Right cardiac atrium (tissue), 5 donors: ENCODE data around the gene LMAN1L. TPM values are rescaled to one million over a fixed set of nuclear protein-coding genes. Genes with fewer than 3 reads are reported as not detected.

Source experiments
- ATAC-seq, 2 donors: fragments of 200-7000 bp; cut with Tn5 transposase; one replicate each; pipeline versions ENCODE4 v1.8.0 to v1.9.1; 2020; ENCODE audit warnings: moderate library complexity in 2 of 2, mild to moderate bottlenecking in 1 of 2
- DNase-seq, 3 donors: peaks; one replicate each; pipeline ENCODE4 v3.0.0-alpha.2; 2020
- H3K27ac ChIP-seq: one replicate; pipeline ENCODE4 v1.5.1; 2013; ENCODE audit warnings: mild to moderate bottlenecking, low read length, control low read depth, moderate library complexity
- H3K27me3 ChIP-seq: one replicate; pipeline ENCODE4 v1.6.1; 2013; ENCODE audit not compliant: control insufficient read depth, insufficient read depth
- H3K4me1 ChIP-seq: one replicate; pipeline ENCODE4 v1.6.1; 2013; ENCODE audit warnings: low read length; ENCODE audit not compliant: control insufficient read depth, insufficient read depth
- H3K4me3 ChIP-seq: one replicate; pipeline ENCODE4 v1.5.1; 2013; ENCODE audit warnings: low read length, control low read depth
- H3K9me3 ChIP-seq: one replicate; pipeline ENCODE4 v1.6.1; 2013; ENCODE audit warnings: low read length; ENCODE audit not compliant: control insufficient read depth
- WGBS: extraction: QIAGEN DNeasy Blood & Tissue Kit; methylation state at CpG from one replicate; pipeline ENCODE4 v1.1.7; 2013; 5-methylcytosine and 5-hydroxymethylcytosine counted together
- intact Hi-C, 4 donors: fragments of 100-400 bp; cut with DNase I; formaldehyde crosslinking; loops; one replicate each; pipeline versions ENCODE4 v1.11.0 to v1.14.0; 2022 to 2023
- polyA plus RNA-seq: library from polyadenylated mRNA; stranded (reverse); fragments of 200-250 nt; gene quantifications from one replicate; pipeline ENCODE4 v1.2.3, GENCODE V29; 2013
- total RNA-seq, 4 donors: library from RNA; stranded (reverse); fragmentation: NEBNext Ultra II Directional; extraction: Animal tissue kit (Norgen Biotek cat#: 25700); gene quantifications; one replicate each; pipeline ENCODE4 v1.2.1, GENCODE V29; 2021
- donor health status: healthy with polysubstance abuse.
- donor health status: DM: no; HTN: yes; CAD: no.
- donor health status: DM: no; HTN: no; CAD: no.
- donor health status: DM: no; HTN: yes; CAD: no; lungs with severe emphysema.
- donor health status: DM: yes; HTN: yes; CAD: no.

Gene LMAN1L
- total and polyA plus RNA-seq, 5 donors, result 66.2 to 216 (median 111) TPM

DNA sequence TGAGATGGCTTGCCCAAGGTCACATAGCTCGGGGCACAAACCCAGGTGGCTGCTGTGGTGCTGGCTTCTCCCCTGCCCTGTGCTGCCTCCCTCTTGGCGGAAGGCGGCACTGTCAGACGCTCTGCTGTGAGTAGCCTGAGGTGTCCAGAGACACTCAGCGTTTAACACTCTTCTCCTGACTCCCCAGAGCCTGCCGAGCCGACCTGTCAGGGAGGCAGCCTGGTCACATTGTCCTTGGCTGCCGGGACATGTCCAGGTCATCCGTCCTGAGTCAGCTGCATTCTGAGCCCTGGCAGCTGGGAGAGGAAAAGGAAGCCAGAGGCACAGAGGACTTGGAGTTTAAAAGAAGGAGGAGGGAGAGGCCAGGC, 4.7 kb downstream of the LMAN1L start:
- Histone ChIP-seq H3K9me3 (no peaks in the 10 kb centered on the region), H3K4me3 (no peak overlapping the region), H3K27me3 (no peaks in the 10 kb centered on the region), H3K27ac (peak overlapping the region; percentile 87), H3K4me1 (peaks cover 4% of the 10 kb centered on the region)
- DNase-seq (peak; percentile 56 to 86 (median 75)), ATAC-seq (peak; percentile 69 to 73)
- intact Hi-C loops, result no loop called here
- WGBS, result 17% methylated on average over 9 of the region's 9 CpGs

DNA sequence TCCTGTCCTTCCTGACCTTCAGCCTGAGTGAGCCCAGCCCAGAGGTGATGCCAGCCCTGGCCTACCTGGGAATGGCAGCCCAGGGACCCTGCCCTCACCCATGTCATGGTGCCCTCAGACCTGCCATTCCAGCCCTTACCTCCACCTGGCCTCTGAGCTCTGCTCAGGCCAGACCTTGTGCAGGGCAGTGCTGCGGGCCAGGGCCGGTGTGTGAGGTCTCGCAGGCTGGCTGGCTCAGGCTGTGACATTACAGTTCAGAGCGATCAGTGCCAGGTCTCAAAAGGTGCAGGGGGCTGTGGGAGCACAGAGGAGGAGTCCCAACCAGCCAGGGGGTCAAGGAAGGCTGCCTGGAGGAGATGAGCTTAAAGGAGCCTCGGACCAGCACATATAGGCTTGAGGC, 7.4 kb downstream of the LMAN1L start:
- 90% methylated on average over 5 of the region's 5 CpGs for WGBS
- Histone ChIP-seq H3K27me3 (no peaks in the 10 kb centered on the region), H3K4me3 (no peak overlapping the region), H3K9me3 (no peaks in the 10 kb centered on the region), H3K27ac (no peak overlapping the region), H3K4me1 (peaks cover 4% of the 10 kb centered on the region)
- intact Hi-C loops, result no loop called here
- DNase-seq (peak in 1 of 3 donors; percentile 23), ATAC-seq (no peak)

- peaks cover 4% of the 10 kb centered on the region for H3K4me1 ChIP-seq
- H3K27ac ChIP-seq, result peak overlapping the region; percentile 57
- no peak overlapping the region for H3K4me3 ChIP-seq
- DNase-seq, result peak in 1 of 3 donors; percentile 70
- 40% methylated on average over 11 of the region's 11 CpGs for WGBS
- no peaks in the 10 kb centered on the region for H3K27me3 ChIP-seq
- intact Hi-C loops, result no loop called here
- peak; percentile 22 to 41 for ATAC-seq
- H3K9me3 ChIP-seq, result no peaks in the 10 kb centered on the region
These were observed 8.6 kb downstream of the LMAN1L start for GRCh38 chr15:74821091-74821789.

GRCh38 chr15:74821790-74822158, 9.1 kb downstream of the LMAN1L start:
- no peak overlapping the region for H3K4me3 ChIP-seq
- intact Hi-C loops, result no loop called here
- DNase-seq, result no peak
- H3K27ac ChIP-seq, result peak overlapping the region; percentile 57
- H3K9me3 ChIP-seq, result no peaks in the 10 kb centered on the region
- H3K4me1 ChIP-seq, result peaks cover 7% of the 10 kb centered on the region
- H3K27me3 ChIP-seq, result no peaks in the 10 kb centered on the region
- 65% methylated on average over 7 of the region's 7 CpGs for WGBS
- no peak for ATAC-seq

DNA sequence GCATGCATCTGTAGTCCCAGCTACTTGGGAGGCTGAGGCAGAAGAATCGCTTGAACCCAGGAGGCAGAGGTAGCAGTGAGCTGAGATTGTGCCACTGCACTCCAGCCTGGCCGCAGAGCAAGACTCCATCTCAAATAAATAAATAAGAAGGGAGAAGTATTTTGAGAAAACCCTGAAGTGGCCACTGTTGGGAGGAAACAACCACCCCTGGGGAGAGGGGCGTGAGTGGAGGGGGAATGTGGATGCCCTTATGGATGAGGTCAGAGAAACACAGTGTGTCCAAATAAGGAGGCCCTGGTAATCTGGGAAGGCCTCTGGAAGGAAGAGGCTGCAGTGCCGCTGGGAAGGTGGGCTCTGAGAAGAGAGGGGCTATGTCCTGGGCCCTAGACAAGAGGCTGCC, 9.6 kb downstream of the LMAN1L start:
- Histone ChIP-seq H3K27me3 (no peaks in the 10 kb centered on the region), H3K4me3 (no peak overlapping the region), H3K9me3 (no peaks in the 10 kb centered on the region), H3K4me1 (peaks cover 8% of the 10 kb centered on the region), H3K27ac (no peak overlapping the region)
- WGBS, result 89% methylated on average over 4 of the region's 4 CpGs
- ATAC-seq, result no peak
- DNase-seq, result no peak
- intact Hi-C loops, result no loop called here

- DNase-seq (no peak), ATAC-seq (no peak)
- Histone ChIP-seq H3K27ac (no peak overlapping the region), H3K27me3 (no peaks in the 10 kb centered on the region), H3K4me1 (peaks cover 8% of the 10 kb centered on the region), H3K4me3 (no peak overlapping the region), H3K9me3 (no peaks in the 10 kb centered on the region)
- WGBS, result 76% methylated on average over 6 of the region's 6 CpGs
- intact Hi-C loops, result no loop called here
These were observed 10.7 kb downstream of the LMAN1L start for GRCh38 chr15:74823324-74823723.

- intact Hi-C loops, result no loop called here
- no peak for ATAC-seq
These were observed 12.3 kb downstream of the LMAN1L start for GRCh38 chr15:74824976-74825375.

DNA sequence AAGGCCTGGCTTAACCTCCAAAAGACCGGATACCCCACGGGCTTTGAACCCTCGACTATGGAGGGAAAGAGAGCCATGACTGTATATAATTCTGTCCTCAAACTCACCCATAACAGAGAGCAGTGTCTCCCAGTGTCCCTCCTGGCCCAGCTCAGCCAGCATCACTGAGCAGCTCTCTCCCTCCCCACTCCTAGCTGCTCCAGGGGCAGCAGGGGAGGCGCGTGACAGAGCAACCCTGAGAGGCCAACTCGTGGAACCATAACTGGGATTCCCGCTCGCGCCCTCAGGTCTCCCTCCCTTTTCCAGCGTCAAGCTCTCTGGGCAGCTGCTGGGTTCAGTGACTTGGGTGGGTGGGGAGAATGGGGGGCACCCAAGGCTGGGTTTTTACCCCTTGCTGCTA, 13.2 kb downstream of the LMAN1L start:
- H3K9me3 ChIP-seq, result no peaks in the 10 kb centered on the region
- DNase-seq (peak in 1 of 3 donors; percentile 33), ATAC-seq (peak; percentile 5 to 9)
- peaks cover 6% of the 10 kb centered on the region for H3K4me1 ChIP-seq
- H3K27ac ChIP-seq, result no peak overlapping the region
- intact Hi-C loops, result no loop called here
- H3K4me3 ChIP-seq, result no peak overlapping the region
- H3K27me3 ChIP-seq, result no peaks in the 10 kb centered on the region
- WGBS, result 48% methylated on average over 10 of the region's 10 CpGs

More at GRCh38 chr15:74824976-74825375, 12.3 kb downstream of the LMAN1L start:
- no peak for DNase-seq
- H3K27me3 ChIP-seq, result no peaks in the 10 kb centered on the region
- no peaks in the 10 kb centered on the region for H3K9me3 ChIP-seq
- H3K4me3 ChIP-seq, result no peak overlapping the region
- WGBS, result 71% methylated on average over 7 of the region's 7 CpGs
- no peak overlapping the region for H3K27ac ChIP-seq
- peaks cover 8% of the 10 kb centered on the region for H3K4me1 ChIP-seq

DNA sequence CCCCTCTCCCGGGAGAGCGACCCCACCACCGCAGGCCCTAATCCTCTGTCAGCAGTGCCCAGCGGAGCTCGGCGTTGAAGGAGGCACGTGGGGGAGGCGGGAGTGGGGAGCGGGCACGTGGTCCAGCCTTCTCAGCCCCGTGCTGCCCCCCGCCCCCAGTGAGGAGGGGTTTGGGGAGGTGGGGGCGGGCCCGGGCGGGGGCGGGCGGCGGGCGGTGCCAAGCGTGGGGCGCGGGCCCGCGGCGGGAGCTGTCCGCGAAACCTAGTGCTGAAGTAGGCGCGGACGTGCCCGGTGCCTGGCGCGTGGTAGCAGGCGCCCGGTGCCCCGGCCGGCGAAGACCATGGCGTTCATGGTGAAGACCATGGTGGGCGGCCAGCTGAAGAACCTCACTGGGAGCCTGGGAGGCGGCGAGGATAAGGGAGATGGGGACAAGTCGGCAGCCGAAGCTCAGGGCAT, 13.8 kb downstream of the LMAN1L start, which contains the start of gene CPLX3:
Gene CPLX3, plus strand, starts transcription at position 264 of the 456 bp plus-strand sequence. Its CDS starts 77 bp downstream, at position 341.
- ATAC-seq, result peak; percentile 16 to 41
- intact Hi-C loops, result no loop called here

GRCh38 chr15:74826921-74827320, 14.3 kb downstream of the LMAN1L start:
- Histone ChIP-seq H3K27ac (no peak overlapping the region), H3K9me3 (no peaks in the 10 kb centered on the region), H3K27me3 (no peaks in the 10 kb centered on the region), H3K4me1 (peaks cover 7% of the 10 kb centered on the region), H3K4me3 (no peak overlapping the region)
- ATAC-seq (no peak), DNase-seq (peak in 1 of 3 donors; percentile 36)
- intact Hi-C loops, result no loop called here
- WGBS, result 16% methylated on average over 21 of the region's 21 CpGs

More for the DNA sequence above, 13.8 kb downstream of the LMAN1L start, which contains the start of gene CPLX3:
- Histone ChIP-seq H3K27me3 (no peaks in the 10 kb centered on the region), H3K4me3 (no peak within 1 kb of the TSS), H3K9me3 (no peaks in the 10 kb centered on the region), H3K27ac (no peak within 1 kb of the TSS), H3K4me1 (peaks cover 7% of the 10 kb centered on the region)
- WGBS, result 3% methylated on average over 44 of the region's 44 CpGs
- peak in 2 of 3 donors; percentile 72 to 81 for DNase-seq

- WGBS, result 58% methylated on average over 5 of the region's 5 CpGs
- Histone ChIP-seq H3K27me3 (no peaks in the 10 kb centered on the region), H3K9me3 (no peaks in the 10 kb centered on the region), H3K27ac (no peak overlapping the region), H3K4me1 (peaks cover 7% of the 10 kb centered on the region), H3K4me3 (no peak overlapping the region)
- no peak for DNase-seq
- ATAC-seq, result no peak
- intact Hi-C loops, result no loop called here
These were observed 15.0 kb downstream of the LMAN1L start for GRCh38 chr15:74827614-74828013.
